ENCODE data around the gene NDUFB11.

NDUFB11 gene

GRCh38 chrX:47160781-47161180, 16.3 kb upstream of the NDUFB11 start:
- Histone ChIP-seq H3K9me3 (replicated peaks; ENCODE audit: low read length) (no peaks in the 10 kb centered on the region), H3K4me2 (ENCODE audit: low read length) (no peak overlapping the region), H3K9ac (ENCODE audit: low read depth, low read length) (no peak overlapping the region), H3K27me3 (ENCODE audit: control insufficient read depth, insufficient read depth, low read length) (peaks cover 4% of the 10 kb centered on the region), H3K4me3 (ENCODE audit: low read length) (no peak overlapping the region), H3K4me1 (ENCODE audit: control insufficient read depth, insufficient read depth, low read length) (no peaks in the 10 kb centered on the region), H3K36me3 (ENCODE audit: insufficient read depth, low read length) (peaks cover 6% of the 10 kb centered on the region)

GRCh38 chrX:47158781-47159180, 14.3 kb upstream of the NDUFB11 start:
- Histone ChIP-seq H3K4me2 (ENCODE audit: low read length) (no peak overlapping the region), H3K27me3 (ENCODE audit: control insufficient read depth, insufficient read depth, low read length) (no peaks in the 10 kb centered on the region), H3K4me3 (ENCODE audit: low read length) (no peak overlapping the region), H3K4me1 (ENCODE audit: control insufficient read depth, insufficient read depth, low read length) (no peaks in the 10 kb centered on the region), H3K9me3 (replicated peaks; ENCODE audit: low read length) (no peaks in the 10 kb centered on the region), H3K9ac (ENCODE audit: low read depth, low read length) (no peak overlapping the region), H3K36me3 (ENCODE audit: insufficient read depth, low read length) (peaks cover 6% of the 10 kb centered on the region)

GRCh38 chrX:47158131-47158530, 13.6 kb upstream of the NDUFB11 start:
- Histone ChIP-seq H3K4me3 (ENCODE audit: low read length) (no peak overlapping the region), H3K36me3 (ENCODE audit: insufficient read depth, low read length) (peaks cover 6% of the 10 kb centered on the region), H3K27me3 (ENCODE audit: control insufficient read depth, insufficient read depth, low read length) (no peaks in the 10 kb centered on the region), H3K9ac (ENCODE audit: low read depth, low read length) (no peak overlapping the region), H3K9me3 (replicated peaks; ENCODE audit: low read length) (no peaks in the 10 kb centered on the region), H3K4me1 (ENCODE audit: control insufficient read depth, insufficient read depth, low read length) (no peaks in the 10 kb centered on the region), H3K4me2 (ENCODE audit: low read length) (no peak overlapping the region)

- Histone ChIP-seq H3K9me3 (replicated peaks; ENCODE audit: low read length) (no peaks in the 10 kb centered on the region), H3K4me2 (ENCODE audit: low read length) (no peak overlapping the region), H3K4me3 (ENCODE audit: low read length) (no peak overlapping the region), H3K9ac (ENCODE audit: low read depth, low read length) (no peak overlapping the region), H3K36me3 (ENCODE audit: insufficient read depth, low read length) (peaks cover 6% of the 10 kb centered on the region), H3K27me3 (ENCODE audit: control insufficient read depth, insufficient read depth, low read length) (no peaks in the 10 kb centered on the region), H3K4me1 (ENCODE audit: control insufficient read depth, insufficient read depth, low read length) (no peaks in the 10 kb centered on the region)
These were observed 12.4 kb upstream of the NDUFB11 start for GRCh38 chrX:47156611-47157520.

- H3K4me2 ChIP-seq (ENCODE audit: low read length) = no peak overlapping the region
- H3K9me3 ChIP-seq (replicated peaks; ENCODE audit: low read length) = no peaks in the 10 kb centered on the region
- peaks cover under 1% of the 10 kb centered on the region for H3K36me3 ChIP-seq (ENCODE audit: insufficient read depth, low read length)
- H3K9ac ChIP-seq (ENCODE audit: low read depth, low read length) = no peak overlapping the region
- H3K27me3 ChIP-seq (ENCODE audit: control insufficient read depth, insufficient read depth, low read length) = no peaks in the 10 kb centered on the region
- no peak overlapping the region for H3K4me3 ChIP-seq (ENCODE audit: low read length)
- no peaks in the 10 kb centered on the region for H3K4me1 ChIP-seq (ENCODE audit: control insufficient read depth, insufficient read depth, low read length)
These were observed 6.9 kb upstream of the NDUFB11 start for GRCh38 chrX:47151435-47151834.

GRCh38 chrX:47148946-47149345, 4.4 kb upstream of the NDUFB11 start:
- H3K4me3 ChIP-seq (ENCODE audit: low read length) = no peak overlapping the region
- no peak overlapping the region for H3K9ac ChIP-seq (ENCODE audit: low read depth, low read length)
- no peaks in the 10 kb centered on the region for H3K27me3 ChIP-seq (ENCODE audit: control insufficient read depth, insufficient read depth, low read length)
- no peaks in the 10 kb centered on the region for H3K36me3 ChIP-seq (ENCODE audit: insufficient read depth, low read length)
- H3K9me3 ChIP-seq (replicated peaks; ENCODE audit: low read length) = no peaks in the 10 kb centered on the region
- H3K4me2 ChIP-seq (ENCODE audit: low read length) = no peak overlapping the region
- H3K4me1 ChIP-seq (ENCODE audit: control insufficient read depth, insufficient read depth, low read length) = no peaks in the 10 kb centered on the region

- Histone ChIP-seq H3K27me3 (ENCODE audit: control insufficient read depth, insufficient read depth, low read length) (no peaks in the 10 kb centered on the region), H3K9ac (ENCODE audit: low read depth, low read length) (peak overlapping the region; percentile 84), H3K4me2 (ENCODE audit: low read length) (peak overlapping the region; percentile 84), H3K36me3 (ENCODE audit: insufficient read depth, low read length) (peaks cover 6% of the 10 kb centered on the region), H3K4me3 (ENCODE audit: low read length) (peak overlapping the region; percentile 79), H3K9me3 (replicated peaks; ENCODE audit: low read length) (no peaks in the 10 kb centered on the region), H3K4me1 (ENCODE audit: control insufficient read depth, insufficient read depth, low read length) (no peaks in the 10 kb centered on the region)
These were observed 2.7 kb upstream of the NDUFB11 start for GRCh38 chrX:47146936-47147859.

GRCh38 chrX:47146121-47146935, 1.8 kb upstream of the NDUFB11 start:
- H3K4me2 ChIP-seq (ENCODE audit: low read length) = peak overlapping the region; percentile 84
- peak overlapping the region; percentile 79 for H3K4me3 ChIP-seq (ENCODE audit: low read length)
- peak overlapping the region; percentile 84 for H3K9ac ChIP-seq (ENCODE audit: low read depth, low read length)
- H3K27me3 ChIP-seq (ENCODE audit: control insufficient read depth, insufficient read depth, low read length) = no peaks in the 10 kb centered on the region
- H3K9me3 ChIP-seq (replicated peaks; ENCODE audit: low read length) = no peaks in the 10 kb centered on the region
- H3K4me1 ChIP-seq (ENCODE audit: control insufficient read depth, insufficient read depth, low read length) = no peaks in the 10 kb centered on the region
- peaks cover 8% of the 10 kb centered on the region for H3K36me3 ChIP-seq (ENCODE audit: insufficient read depth, low read length)

- H3K27me3 ChIP-seq (ENCODE audit: control insufficient read depth, insufficient read depth, low read length) = no peaks in the 10 kb centered on the region
- no peaks in the 10 kb centered on the region for H3K4me1 ChIP-seq (ENCODE audit: control insufficient read depth, insufficient read depth, low read length)
- H3K4me3 ChIP-seq (ENCODE audit: low read length) = peak overlapping the region; percentile 79
- H3K9ac ChIP-seq (ENCODE audit: low read depth, low read length) = peak overlapping the region; percentile 84
- H3K9me3 ChIP-seq (replicated peaks; ENCODE audit: low read length) = no peaks in the 10 kb centered on the region
- H3K36me3 ChIP-seq (ENCODE audit: insufficient read depth, low read length) = peaks cover 8% of the 10 kb centered on the region
- peak overlapping the region; percentile 84 for H3K4me2 ChIP-seq (ENCODE audit: low read length)
These were observed 1.1 kb upstream of the NDUFB11 start for GRCh38 chrX:47145395-47146120.

- peak overlapping the region; percentile 79 for H3K4me3 ChIP-seq (ENCODE audit: low read length)
These were observed 442 bp downstream of the NDUFB11 start for GRCh38 chrX:47143894-47144625.

More at GRCh38 chrX:47143894-47144625, 442 bp downstream of the NDUFB11 start:
- Histone ChIP-seq H3K9me3 (replicated peaks; ENCODE audit: low read length) (no peaks in the 10 kb centered on the region), H3K27me3 (ENCODE audit: control insufficient read depth, insufficient read depth, low read length) (peaks cover 10% of the 10 kb centered on the region), H3K36me3 (ENCODE audit: insufficient read depth, low read length) (peaks cover 8% of the 10 kb centered on the region), H3K4me1 (ENCODE audit: control insufficient read depth, insufficient read depth, low read length) (no peaks in the 10 kb centered on the region), H3K9ac (ENCODE audit: low read depth, low read length) (peak overlapping the region; percentile 84), H3K4me2 (ENCODE audit: low read length) (peak overlapping the region; percentile 81)
